ENCODE data around the gene NUTM2D. TPM values are rescaled to one million over a fixed set of nuclear protein-coding genes. Genes with fewer than 3 reads are reported as not detected.
"Not testable (repeated sequence)": the region's sequence is repeated elsewhere in the genome, so short reads cannot be mapped to it uniquely, and the experiment has no call there.

NUTM2D gene
- total RNA-seq, 2 experiments from 2014 or later = 1.5 to 1.6 TPM

- POLR2A ChIA-PET, CTCF ChIA-PET: not testable (repeated sequence)
These were observed 16.5 kb downstream of the NUTM2D start for GRCh38 chr10:87374091-87374490.

GRCh38 chr10:87379115-87379514 lies 21.6 kb downstream of the NUTM2D start:
- POLR2A ChIA-PET, CTCF ChIA-PET: not testable (repeated sequence)

- CTCF ChIA-PET, POLR2A ChIA-PET: not testable (repeated sequence)
These were observed 25.8 kb downstream of the NUTM2D start for GRCh38 chr10:87383149-87383857.

DNA sequence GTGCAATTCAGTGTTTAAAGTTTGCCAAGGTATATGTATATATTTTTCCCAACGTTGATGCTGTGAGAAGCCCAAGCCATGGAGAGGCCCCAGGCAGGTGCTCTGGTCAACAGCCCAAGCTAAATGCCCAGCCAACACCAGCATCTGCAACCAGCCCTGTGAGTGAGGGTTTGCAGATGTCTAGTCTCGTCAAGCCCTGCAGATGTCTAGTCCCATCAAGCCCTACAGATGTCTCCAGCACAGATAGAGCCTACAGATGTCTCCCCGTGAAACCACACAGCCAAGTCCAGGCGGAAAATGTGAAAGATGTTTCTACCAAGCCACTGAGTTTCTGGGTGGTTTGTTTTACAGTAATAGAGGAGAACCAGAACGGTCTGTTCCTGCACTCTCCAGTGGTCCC lies 26.7 kb downstream of the NUTM2D start:
- CTCF ChIA-PET, POLR2A ChIA-PET: not testable (repeated sequence)

DNA sequence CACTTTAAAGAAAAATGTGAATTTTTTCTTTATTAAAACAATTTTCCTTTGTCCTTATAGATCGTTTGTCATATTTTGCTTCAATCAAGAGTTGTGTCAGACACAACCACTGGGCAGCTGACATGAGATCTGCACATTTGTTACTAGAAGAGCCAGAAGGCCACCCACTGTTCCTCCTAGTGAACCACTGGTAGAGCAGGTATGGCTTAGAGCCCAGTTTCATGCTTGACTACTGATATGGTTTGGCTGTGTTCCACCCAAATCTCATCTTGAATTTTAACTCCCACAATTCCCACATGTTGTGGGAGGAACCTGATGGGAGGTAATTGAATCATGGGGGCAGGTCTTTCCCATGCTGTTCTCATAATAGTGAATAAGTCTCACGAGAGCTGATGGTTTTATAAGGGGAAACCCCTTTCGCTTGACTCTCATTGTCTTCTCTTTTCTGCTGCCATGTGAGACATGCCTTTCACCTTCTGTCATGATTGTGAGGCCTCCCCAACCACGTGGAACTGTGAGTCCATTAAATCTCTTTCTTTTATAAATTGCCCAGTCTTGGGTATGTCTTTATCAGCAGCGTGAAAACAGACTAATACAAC lies 28.3 kb downstream of the NUTM2D start:
- POLR2A ChIA-PET, CTCF ChIA-PET: not testable (repeated sequence)

DNA sequence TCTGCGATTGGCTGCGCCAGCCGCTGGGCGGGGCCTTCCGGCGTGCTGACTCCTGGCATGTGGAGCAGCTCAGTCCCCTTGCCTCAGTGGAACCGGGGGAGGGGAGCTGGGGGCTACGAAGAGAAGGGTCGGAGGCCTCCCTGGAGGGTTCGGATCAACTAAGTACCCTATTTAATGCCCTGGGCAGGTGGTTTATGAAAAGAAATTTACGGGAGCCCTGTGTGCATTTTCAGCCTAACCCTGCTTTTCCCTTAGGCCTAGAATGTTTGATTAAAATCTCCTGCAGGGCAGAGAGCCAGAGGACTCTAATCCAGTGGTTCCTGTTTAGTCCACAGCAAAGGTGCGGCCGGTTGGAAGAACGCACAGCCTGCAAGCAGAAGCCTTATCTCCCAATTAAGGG lies 33.8 kb downstream of the NUTM2D start:
- CTCF ChIA-PET = not testable (repeated sequence)

GRCh38 chr10:87396206-87396605 lies 38.7 kb downstream of the NUTM2D start:
- CTCF ChIA-PET, POLR2A ChIA-PET: not testable (repeated sequence)

More for the DNA sequence above, 33.8 kb downstream of the NUTM2D start:
- POLR2A ChIA-PET = not testable (repeated sequence)

DNA sequence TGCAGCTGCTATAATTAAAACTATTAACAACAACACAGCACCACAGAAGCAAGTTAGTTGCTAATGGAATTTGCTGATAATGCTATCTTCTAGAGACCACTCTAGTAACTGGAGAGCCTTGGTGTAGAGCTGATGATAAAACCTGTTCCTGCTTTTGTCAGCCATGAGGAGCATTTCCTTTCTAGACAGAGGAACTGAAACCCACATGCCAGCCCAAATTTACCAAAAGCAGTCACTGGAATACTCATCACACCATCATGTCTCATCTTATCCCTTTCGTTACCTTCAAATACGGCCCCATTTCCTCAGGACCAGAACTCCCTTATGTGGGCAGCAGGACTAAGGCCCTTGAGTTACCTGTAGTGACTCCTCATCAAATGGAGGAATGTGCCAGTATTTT lies 40.9 kb downstream of the NUTM2D start:
- POLR2A ChIA-PET, CTCF ChIA-PET: not testable (repeated sequence)

- POLR2A ChIA-PET, CTCF ChIA-PET: not testable (repeated sequence)
These were observed 50.2 kb downstream of the NUTM2D start for GRCh38 chr10:87407516-87408467.

GRCh38 chr10:87413921-87414320 lies 56.4 kb downstream of the NUTM2D start:
- CTCF ChIA-PET = not testable (repeated sequence)

More at GRCh38 chr10:87413921-87414320, 56.4 kb downstream of the NUTM2D start:
- POLR2A ChIA-PET = not testable (repeated sequence)

Other genes starting within 250 kb of the NUTM2D start
- gene NUTM2A, start 132.3 kb upstream of the NUTM2D start, total RNA-seq = under 1 TPM; 0.38 to 0.67 TPM
- gene MINPP1, start 147.1 kb downstream of the NUTM2D start, total RNA-seq = 10 to 100 TPM; 14.5 to 15.2 TPM